GM19043 (cell line): ENCODE data around the gene BLTP3B.
"Not testable (repeated sequence)": the region's sequence is repeated elsewhere in the genome, so short reads cannot be mapped to it uniquely, and the experiment has no call there.

ENCODE experiments used
- ATAC-seq: cut with Tn5 transposase; IDR thresholded peaks from one replicate; pipeline ENCODE4 v1.9.1; 2021; ENCODE audit warnings: low read depth; ENCODE audit not compliant: unreplicated experiment

BLTP3B gene

DNA sequence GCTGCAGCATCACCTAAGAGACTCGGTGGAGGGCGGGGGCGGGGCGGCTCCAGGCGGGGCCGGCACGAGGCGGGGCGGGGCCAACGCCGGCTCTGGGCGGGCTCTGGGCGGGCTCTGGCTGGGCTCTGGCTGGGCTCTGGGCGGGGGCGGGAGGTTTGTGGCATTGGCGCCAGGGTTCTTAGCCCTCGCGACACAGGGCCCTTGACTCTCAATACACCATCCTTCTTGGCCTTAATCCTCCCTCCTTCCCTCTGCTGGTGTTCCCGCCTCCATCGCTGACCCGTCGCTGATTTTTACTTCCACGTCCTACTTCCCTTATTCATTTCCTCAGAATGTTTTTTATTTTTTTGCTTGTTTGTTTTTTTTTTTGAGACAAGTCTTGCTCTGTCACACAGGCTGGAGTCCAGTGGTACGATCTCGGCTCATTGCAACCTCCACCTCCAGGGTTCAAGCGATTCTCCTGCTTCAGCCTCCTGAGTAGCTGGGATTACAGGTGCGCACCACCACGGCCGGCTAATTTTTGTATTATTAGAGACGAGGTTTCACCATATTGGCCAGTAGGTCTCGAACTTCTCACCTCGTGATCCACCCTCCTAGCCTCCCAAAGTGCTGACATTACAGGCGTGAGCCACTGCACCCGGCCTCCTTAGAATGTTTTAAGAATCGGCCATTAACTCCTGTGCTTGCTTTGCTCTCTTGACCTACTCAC lies at the start of gene BLTP3B:
TSS of gene BLTP3B (minus strand) at position 24 of the 709 bp plus-strand sequence. CDS start 239 bp downstream, outside the sequence.
- peak; percentile 70 for ATAC-seq

DNA sequence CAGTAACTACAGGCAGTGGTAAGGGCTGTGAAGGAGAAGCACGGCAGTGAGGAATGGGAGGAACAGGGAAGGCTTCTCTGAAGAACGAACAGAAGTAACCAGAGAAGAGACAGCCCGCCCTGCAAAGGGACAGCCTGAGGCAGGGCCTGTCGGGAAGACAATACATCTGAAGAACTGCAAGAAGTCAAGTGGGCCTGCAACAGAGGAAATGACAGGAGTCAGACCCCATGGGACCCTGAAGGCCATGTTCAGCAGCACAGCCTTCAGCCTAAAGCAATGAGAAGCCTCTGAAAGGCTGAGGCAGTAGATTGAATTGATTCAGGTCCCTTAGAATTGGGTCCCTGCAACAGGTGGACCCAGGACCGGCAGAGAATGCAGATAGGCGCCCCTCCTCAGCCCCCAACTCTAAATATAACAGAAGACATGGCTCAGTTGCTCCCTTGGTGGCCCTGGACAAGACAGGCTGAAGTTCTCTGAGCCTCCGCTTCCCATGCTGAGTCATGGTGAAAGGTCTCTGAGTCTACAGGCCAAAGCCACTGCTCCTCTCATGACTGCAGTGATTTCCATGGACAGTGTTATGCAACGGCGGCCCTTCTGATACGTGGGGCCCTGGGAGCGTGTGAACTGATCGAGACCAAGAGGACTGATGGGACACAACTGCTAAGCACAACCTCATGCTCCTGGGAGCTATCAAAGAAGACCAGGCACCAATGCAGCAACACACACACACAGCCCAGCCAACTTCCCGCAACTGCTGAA lies 47.1 kb upstream of the BLTP3B start:
- no peak for ATAC-seq

DNA sequence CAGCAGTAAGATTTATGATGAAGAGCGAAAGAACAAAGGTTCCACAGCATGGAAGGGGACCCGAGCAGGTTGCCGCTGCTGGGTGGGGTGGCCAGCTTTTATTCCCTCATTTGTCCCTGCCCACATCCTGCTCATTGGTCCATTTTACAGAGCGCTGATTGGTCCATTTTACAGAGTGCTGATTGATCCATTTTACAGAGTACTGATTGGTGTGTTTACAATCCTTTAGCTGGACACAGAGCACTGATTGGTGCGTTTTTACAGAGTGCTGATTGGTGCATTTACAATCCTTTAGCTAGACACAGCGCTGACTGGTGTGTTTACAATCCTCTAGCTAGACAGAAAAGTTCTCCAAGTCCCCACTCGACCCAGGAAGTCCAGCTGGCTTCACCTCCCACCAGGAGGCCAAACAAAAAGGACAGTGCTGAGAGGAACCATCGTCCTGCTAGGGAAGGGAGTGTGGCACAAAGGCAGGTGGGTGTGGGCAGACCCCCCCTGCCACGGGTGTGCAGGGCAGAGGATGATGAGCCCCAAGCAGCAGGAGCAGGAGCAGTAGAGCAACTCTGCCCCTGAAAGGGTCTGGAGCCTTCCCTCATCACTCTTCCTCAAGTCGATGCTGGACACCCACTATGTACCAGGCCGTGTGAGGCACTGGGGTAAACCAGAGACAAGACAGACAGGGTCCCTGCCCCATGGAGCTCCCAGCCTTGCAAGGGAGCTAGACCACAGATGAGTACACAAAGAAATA lies 46.4 kb upstream of the BLTP3B start:
- not testable (repeated sequence) for ATAC-seq

- no peak for ATAC-seq
Observed at GRCh38 chr12:100187857-100188519, 45.3 kb upstream of the BLTP3B start.

DNA sequence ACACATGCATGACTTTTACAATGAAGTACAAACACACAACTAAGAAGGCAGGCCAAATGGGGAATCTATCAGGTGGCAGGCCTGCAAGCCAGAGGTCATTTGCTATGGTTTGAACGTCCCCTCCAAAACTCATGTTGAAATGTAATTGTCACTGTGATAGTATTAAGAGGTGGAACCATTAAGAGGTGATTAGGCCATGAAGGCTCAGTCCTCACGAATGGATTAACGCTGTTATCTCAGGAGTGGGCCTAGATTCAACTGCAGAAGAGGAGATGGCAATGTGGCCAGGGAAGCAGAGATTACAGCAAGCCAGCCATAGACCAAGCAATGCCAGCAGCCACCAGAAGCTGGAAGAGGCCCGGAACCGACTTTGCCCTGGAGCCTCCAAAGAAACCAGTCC lies 44.4 kb upstream of the BLTP3B start:
- no peak for ATAC-seq

DNA sequence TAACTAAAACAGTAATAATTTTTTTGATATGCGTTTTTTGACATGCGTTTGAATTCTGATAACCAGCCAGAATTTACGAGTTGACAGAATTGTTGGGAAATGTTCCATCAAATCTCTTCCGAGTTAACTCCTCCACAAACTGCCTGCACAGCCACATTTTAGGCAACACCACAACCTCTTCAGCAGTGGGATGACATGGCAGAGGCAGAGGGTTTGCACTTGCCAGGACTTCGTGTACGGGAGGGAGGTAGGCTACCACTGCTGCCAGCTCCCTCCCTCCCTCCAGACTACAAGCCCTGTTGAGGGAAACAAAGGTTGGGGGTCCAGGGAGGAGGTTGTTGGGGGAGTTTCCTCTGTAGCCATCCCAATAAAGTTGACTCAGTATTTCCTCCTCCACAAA lies 43.4 kb upstream of the BLTP3B start:
- no peak for ATAC-seq

GRCh38 chr12:100185361-100185894 lies 42.8 kb upstream of the BLTP3B start:
- peak; percentile 66 for ATAC-seq

GRCh38 chr12:100184549-100185145 lies 42.0 kb upstream of the BLTP3B start:
- no peak for ATAC-seq

DNA sequence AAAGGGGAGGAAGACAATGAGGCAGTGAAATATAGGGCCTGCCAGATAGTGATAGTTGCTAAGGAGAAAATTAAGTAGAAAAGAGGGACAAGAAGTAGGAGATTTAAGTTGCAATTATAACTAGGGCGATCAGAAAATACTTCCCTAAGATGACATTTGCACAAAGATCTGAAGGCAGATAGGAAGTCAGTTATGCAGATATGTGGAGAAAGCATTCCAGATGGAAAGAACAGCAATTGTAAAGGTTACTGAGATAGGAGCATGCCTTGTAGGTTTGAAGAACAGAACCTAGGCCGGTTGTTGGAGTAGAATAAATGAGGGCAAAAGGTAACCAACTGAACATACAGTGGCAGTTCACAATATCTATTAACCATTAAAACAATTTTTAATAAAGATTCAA lies 36.6 kb upstream of the BLTP3B start:
- no peak for ATAC-seq

GRCh38 chr12:100176493-100176892 lies 33.8 kb upstream of the BLTP3B start:
- ATAC-seq = not testable (repeated sequence)

- no peak for ATAC-seq
Observed at GRCh38 chr12:100174495-100174894, 31.8 kb upstream of the BLTP3B start.

DNA sequence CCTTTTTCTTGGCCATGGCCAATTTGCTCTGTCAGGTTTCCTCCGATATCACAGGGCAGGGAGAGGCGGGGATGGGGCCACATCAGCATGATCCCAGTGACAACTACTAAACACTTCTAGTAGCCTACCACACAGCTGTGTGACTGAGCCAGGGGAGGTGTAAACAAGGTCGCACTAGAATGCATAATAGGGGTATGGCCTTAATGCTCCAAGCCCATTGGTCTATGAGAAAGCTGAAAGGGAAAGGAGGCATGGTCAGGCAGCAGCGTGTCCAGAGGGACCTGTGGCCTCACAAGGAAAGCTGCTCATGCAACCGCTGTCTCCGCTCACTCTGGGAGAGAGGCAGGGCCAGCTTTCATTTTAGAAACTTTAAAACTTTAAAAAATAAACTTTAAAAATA lies 30.4 kb upstream of the BLTP3B start:
- ATAC-seq = no peak

DNA sequence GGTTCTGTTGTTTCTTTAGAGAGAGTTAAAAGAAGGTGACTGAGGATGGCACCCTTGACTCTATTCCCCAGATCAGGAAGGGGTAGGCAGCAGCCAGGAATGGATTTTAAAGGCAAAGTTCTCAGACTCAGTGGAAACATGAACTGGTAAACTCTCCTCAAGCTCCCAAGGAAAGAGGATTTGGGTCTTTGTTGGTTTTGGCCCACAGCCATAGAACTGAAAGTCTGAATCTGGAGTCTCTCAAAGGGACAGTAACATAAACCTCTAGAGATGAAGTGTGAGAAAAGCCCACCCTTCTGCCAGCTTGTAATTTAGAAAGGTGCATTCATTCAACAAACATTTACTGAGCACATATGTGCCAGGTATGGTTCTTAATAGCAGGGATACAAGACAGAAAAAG lies 28.6 kb upstream of the BLTP3B start:
- ATAC-seq = no peak

- no peak for ATAC-seq
Observed at GRCh38 chr12:100170313-100170858, 27.7 kb upstream of the BLTP3B start.

DNA sequence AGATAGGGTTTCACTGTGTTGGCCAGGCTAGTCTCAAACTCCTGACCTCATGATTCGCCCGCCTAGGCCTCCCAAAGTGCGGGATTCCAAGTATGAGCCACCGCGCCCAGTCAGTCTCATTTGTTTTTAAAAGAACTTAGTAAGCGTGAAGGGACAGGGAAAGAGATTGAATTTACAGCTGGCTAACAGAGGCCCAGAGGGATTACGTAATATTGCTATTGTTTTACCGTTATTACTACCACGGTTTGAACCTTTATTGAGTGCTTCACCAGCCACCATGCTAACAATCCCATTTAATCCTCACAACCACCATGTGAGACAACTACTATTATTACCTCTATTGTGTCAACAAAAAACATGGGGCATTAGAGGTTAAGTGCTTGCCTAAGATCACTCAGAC lies 26.7 kb upstream of the BLTP3B start:
- ATAC-seq = no peak

DNA sequence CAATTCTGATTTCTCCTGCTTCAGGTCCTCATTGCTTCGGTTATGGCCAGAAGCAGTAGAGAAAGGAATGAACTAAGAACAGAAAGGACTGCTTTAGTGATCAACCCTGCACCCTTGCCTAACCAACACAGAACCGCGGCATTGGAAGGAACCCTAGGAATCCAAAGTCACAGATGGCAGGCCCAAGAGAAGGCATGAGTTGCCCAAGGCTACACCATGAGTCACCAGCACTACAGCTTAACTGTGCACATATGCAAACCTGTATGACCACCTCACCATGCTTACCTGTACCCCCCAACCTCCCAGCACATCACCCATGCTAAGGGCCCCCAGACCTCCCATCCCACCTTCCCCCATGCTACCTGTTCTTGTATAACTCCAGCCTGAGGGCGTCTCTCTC lies 25.9 kb upstream of the BLTP3B start:
- ATAC-seq = no peak

DNA sequence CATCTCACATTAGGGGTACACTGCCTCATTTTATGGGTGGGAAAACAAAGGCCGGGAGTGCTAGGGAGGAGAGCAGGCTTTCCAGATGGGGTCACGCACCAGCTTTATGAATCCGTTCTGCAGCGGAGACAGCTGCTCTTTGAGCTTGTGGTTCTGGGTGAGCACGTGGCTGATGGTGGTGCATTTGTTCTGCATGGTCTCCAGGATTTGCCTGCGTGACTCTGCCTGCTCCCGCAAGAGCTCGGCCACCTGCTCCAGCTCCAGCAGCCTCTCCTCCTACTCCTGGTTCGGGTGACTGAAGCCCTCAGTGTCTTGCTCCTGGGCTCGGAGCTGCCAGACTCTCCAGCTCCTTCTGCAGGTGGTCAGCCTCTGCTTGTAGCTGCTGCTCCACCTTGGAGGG lies 23.6 kb upstream of the BLTP3B start:
- no peak for ATAC-seq

DNA sequence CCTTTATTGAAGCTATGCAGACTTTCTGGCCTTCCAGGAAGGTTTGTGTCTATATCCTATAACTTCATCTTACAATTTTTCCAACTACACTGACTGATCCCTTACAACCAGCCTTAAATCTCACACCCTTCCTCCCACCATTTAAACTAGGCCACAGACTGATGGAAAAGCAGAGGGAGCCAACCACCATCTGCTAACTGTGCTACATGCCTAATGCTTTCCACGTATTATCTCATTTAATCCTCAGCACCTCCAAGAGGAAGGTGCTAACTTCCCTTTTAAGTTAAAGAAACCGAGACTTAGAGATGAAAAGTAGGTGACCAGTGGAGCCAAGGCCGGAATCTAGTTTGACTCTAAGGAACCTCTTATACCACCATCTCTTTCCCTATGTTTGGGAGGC lies 22.7 kb upstream of the BLTP3B start:
- ATAC-seq = no peak

GRCh38 chr12:100164153-100164704 lies 21.6 kb upstream of the BLTP3B start:
- no peak for ATAC-seq
